GM04503 (cell line): Measurements from ENCODE around the gene ETF1.

Source experiments
- DNase-seq: peaks from one replicate; pipeline ENCODE4 v3.0.0-alpha.2; 2012; ENCODE audit warnings: low read depth

ETF1 gene

DNA sequence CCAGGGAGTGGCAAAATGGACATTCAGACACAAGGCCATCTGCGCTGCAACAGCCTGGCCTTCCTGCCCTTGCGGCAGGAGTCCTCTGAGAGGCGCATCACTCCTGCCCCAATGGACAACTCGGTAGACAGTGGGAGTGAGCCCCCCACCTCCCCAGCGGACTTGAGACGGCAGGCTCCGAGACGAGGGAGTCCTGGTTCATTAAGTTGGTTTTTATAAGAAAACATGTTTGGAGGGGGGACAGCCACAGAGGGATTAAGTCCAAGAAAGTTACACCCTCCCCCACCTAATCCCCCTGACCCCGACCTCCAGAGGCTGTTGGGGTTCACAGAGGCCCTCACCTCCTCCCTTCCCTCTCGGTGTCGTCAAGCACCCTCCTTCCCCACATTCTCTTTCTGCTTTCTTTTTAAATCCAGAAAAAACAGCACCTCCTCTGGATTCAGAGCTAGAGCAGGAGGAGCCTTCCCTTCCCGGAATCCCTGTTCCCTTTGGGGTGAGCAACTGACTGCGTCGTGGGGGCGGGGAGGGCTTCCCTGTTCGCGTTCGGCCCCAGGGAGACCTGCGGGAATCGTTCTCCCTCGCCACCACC, 79.5 kb downstream of the ETF1 start:
- DNase-seq = no peak

DNA sequence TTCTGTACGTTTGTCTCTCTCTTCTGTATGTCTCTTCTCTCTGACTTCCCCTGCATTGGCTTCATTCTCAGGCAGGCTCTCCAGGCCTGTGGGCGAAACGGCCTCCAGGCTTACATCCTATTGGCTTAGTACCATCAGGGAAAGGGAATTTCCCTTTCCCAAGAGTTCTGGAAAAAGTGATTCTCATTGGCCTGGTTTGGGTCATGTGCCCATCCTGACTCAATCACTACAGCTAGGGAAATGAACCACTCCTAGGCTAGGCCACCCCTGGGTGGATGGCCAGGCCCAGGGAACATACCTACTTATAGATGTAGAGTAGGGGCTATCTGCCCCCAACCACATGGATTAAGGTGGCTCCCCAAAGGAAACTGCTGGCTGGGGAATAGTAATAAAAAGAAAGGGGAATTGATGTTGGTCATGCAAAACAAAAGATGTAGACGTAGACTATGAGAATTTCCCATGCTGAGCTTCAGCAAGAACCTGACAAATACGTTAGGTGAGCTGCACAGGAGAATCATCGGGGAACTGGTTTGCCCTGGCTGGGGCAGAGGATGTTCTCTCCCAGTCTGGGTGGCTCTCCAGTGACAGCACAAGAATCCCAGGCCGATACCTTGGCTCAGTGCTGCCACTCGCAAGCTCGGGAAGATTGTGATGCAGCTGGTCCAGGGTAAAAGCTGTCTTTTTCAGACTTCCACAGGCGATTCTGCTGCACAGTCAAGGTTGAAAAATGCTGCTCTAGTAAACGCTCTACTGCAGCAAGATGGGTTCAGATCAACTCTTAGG, 81.5 kb downstream of the ETF1 start:
- DNase-seq = no peak

DNA sequence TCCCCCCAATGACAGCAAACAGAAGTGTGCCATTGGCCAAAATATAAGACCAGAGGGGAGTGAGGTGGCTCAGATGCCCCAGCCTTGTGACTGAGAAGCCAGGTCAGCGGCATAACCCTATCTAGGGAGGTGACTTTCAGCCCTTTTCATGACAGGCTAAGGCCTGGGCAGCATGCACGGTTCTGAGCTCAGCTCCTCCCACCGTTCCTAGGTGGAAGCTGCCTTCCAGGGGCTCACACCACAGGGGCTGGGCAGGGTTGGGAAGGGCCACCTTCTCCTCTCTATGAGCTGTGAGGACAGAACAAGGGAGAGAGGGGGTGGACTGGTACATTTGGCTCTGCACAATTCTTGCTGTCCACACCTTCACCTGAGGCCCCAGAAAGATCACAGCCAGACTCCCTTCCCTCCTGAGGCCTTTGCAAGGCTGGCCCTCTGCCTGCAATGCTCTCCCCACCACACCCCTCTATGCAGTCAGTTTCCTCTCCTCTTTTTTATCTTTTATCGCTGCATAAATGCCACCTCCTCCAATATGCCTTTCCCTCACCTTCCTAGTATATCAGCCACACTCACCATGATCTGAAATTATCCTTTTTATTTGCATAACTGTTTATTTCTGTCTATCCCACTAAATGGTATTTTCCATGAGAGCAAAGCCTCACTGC, 82.9 kb downstream of the ETF1 start:
- no peak for DNase-seq

GRCh38 chr5:138459311-138459933, 83.6 kb downstream of the ETF1 start:
- no peak for DNase-seq

DNA sequence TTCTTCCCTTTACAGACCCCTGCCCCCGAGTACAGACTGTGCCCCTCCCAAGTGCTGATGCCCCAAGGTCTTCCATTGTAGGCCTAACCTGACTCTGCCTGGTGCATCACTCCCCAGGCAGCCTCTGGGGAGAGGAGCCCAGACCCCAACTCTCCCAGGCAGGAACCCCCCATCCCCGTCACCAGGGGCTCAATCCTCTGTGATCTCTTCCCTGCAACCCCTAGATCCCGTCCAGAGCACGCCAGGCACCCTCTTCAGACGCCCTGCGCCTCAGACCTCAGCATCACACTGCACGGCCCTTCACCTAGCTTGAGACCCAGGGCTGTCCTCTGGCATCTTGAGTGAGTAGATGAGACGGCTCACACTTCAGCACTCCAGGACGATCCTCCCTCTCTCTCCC, 84.2 kb downstream of the ETF1 start:
- DNase-seq = no peak

DNA sequence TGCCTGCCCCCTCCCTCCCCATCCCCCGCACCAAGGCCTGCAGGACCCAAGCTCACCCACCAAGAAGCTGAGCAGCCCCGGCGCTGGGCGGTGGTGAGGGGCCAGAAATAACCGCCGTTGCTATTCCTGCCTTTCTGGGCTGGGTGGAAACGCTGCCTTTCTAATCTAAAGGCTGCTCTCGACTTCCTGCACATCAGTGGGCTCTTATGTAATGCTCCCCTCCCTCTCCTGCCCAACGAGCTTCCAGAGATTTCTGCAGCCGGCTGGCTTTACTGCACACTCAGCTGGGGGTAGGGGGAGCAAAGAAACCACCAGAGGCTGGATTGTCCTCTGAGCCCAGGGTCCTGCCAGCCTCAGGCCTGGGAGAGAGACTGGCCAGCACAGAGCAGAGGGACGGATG, 84.7 kb downstream of the ETF1 start:
- DNase-seq = no peak

- DNase-seq = no peak
Observed at GRCh38 chr5:138457531-138458275, 85.3 kb downstream of the ETF1 start.
